GM23338 (cell line): ENCODE results near the gene CUX1. TPM values are rescaled to one million over a fixed set of nuclear protein-coding genes. Genes with fewer than 3 reads are reported as not detected.

ENCODE experiments used
- ATAC-seq: fragments of 200-7000 bp; cut with Tn5 transposase; 3 replicates; pipeline ENCODE4 v1.9.1; 2020
- DNase-seq: peaks from one replicate; pipeline ENCODE4 v3.0.0-alpha.2; 2015; ENCODE audit warnings: low spot score
- H2AFZ ChIP-seq: fragments of 200-600 bp; sonication (generic); 2 replicates; pipeline ENCODE4 v1.8.0; 2016; ENCODE audit warnings: antibody characterized with exemption, mild to moderate bottlenecking, moderate library complexity
- H3F3A ChIP-seq: fragments of 200-600 bp; sonication (generic); replicated peaks from 2 replicates; pipeline ENCODE4 v1.8.0; 2017; ENCODE audit warnings: antibody characterized with exemption, mixed run types, low read depth
- H3K27ac ChIP-seq: fragments of 200-600 bp; sonication (generic); 2 replicates; pipeline ENCODE4 v1.6.1; 2016; ENCODE audit warnings: low read depth
- H3K27me3 ChIP-seq: fragments of 200-600 bp; sonication (generic); 2 replicates; pipeline ENCODE4 v1.8.0; 2016; ENCODE audit warnings: mild to moderate bottlenecking, mixed run types, moderate library complexity; ENCODE audit not compliant: insufficient read depth
- H3K36me3 ChIP-seq: fragments of 200-600 bp; sonication (generic); 2 replicates; pipeline ENCODE4 v1.8.0; 2016; ENCODE audit warnings: mild to moderate bottlenecking; ENCODE audit not compliant: insufficient read depth
- H3K4me1 ChIP-seq: fragments of 200-600 bp; sonication (generic); 2 replicates; pipeline ENCODE4 v1.8.0; 2016; ENCODE audit warnings: mild to moderate bottlenecking, moderate library complexity; ENCODE audit not compliant: insufficient read depth
- H3K4me2 ChIP-seq: fragments of 200-600 bp; sonication (generic); 2 replicates; pipeline ENCODE4 v1.7.1; 2017; ENCODE audit warnings: mixed run types
- H3K4me3 ChIP-seq: fragments of 200-600 bp; sonication (generic); 2 replicates; pipeline ENCODE4 v1.6.1; 2016; ENCODE audit warnings: mixed run types
- H3K79me2 ChIP-seq: fragments of 200-600 bp; sonication (generic); replicated peaks from 2 replicates; pipeline ENCODE4 v1.8.0; 2017; ENCODE audit warnings: mild to moderate bottlenecking; ENCODE audit not compliant: insufficient read depth
- H3K9me2 ChIP-seq: fragments of 200-600 bp; sonication (generic); 2 replicates; pipeline ENCODE4 v1.8.0; 2017; ENCODE audit not compliant: insufficient read depth
- H4K20me1 ChIP-seq: fragments of 200-600 bp; sonication (generic); replicated peaks from 2 replicates; pipeline ENCODE4 v1.8.0; 2017; ENCODE audit warnings: mild to moderate bottlenecking; ENCODE audit not compliant: insufficient read depth
- H3K27ac Mint-ChIP-seq: 2 replicates; pipeline ENCODE4 v1.8.0; 2020; ENCODE audit warnings: inconsistent platforms, mild to moderate bottlenecking, moderate library complexity, mixed read lengths
- H3K27me3 Mint-ChIP-seq: 3 replicates; pipeline ENCODE4 v1.8.0; 2022; ENCODE audit warnings: low read depth, mild to moderate bottlenecking, moderate library complexity, mixed read lengths, inconsistent platforms; ENCODE audit not compliant: insufficient read depth, poor library complexity
- H3K36me3 Mint-ChIP-seq: 3 replicates; pipeline ENCODE4 v1.8.0; 2021; ENCODE audit warnings: low read depth, mild to moderate bottlenecking, inconsistent platforms, moderate library complexity, mixed read lengths
- H3K4me1 Mint-ChIP-seq: 3 replicates; pipeline ENCODE4 v1.8.0; 2020; ENCODE audit warnings: mild to moderate bottlenecking, inconsistent platforms, mixed read lengths
- H3K4me3 Mint-ChIP-seq: 3 replicates; pipeline ENCODE4 v1.8.0; 2021; ENCODE audit warnings: moderate library complexity, mild to moderate bottlenecking, inconsistent platforms, mixed read lengths
- H3K9me3 Mint-ChIP-seq: 3 replicates; pipeline ENCODE4 v1.8.0; 2020; ENCODE audit warnings: moderate library complexity, mild to moderate bottlenecking, inconsistent platforms, mixed read lengths
- CREB1 ChIP-seq: fragments of 250-450 bp; sonication (Bioruptor Pico); IDR thresholded peaks from 2 replicates; pipeline ENCODE4 v1.5.0; 2020; ENCODE audit warnings: low read depth, mild to moderate bottlenecking, moderate library complexity
- CTCF ChIP-seq, 2 experiments: fragments of 200-600 bp in 1 of 2; sonication (generic) in 1 of 2; conservative IDR thresholded peaks; 2 replicates each; pipeline versions ENCODE4 v1.5.1 to v1.6.1; 2016 to 2017; ENCODE audit warnings: antibody characterized with exemption in 2 of 2, low read depth in 2 of 2, mild to moderate bottlenecking in 2 of 2, moderate library complexity in 1 of 2
- ETS1 ChIP-seq: IDR thresholded peaks from 2 replicates; pipeline ENCODE4 v1.6.1; 2016; ENCODE audit warnings: antibody characterized with exemption
- EZH2phosphoT487 ChIP-seq: fragments of 200-600 bp; sonication (generic); IDR thresholded peaks from one replicate; pipeline ENCODE4 v1.8.1; 2018; ENCODE audit warnings: antibody characterized with exemption; ENCODE audit not compliant: unreplicated experiment
- STAT1 ChIP-seq: IDR thresholded peaks from one replicate; pipeline ENCODE4 v1.6.1; 2016; ENCODE audit warnings: antibody characterized with exemption; ENCODE audit not compliant: unreplicated experiment
- ZNF114 ChIP-seq: fragments of 250-450 bp; sonication (Bioruptor Pico); IDR thresholded peaks from 2 replicates; pipeline ENCODE4 v1.5.0; 2020; ENCODE audit warnings: mild to moderate bottlenecking, moderate library complexity
- ZNF331 ChIP-seq: fragments of 250-450 bp; sonication (Bioruptor Pico); IDR thresholded peaks from 2 replicates; pipeline ENCODE4 v1.5.0; 2020; ENCODE audit warnings: low read depth, mild to moderate bottlenecking, moderate library complexity
- ZNF462 ChIP-seq: fragments of 250-450 bp; sonication (Bioruptor Pico); IDR thresholded peaks from 2 replicates; pipeline ENCODE4 v1.5.0; 2020; ENCODE audit warnings: mild to moderate bottlenecking, moderate library complexity
- polyA plus RNA-seq: library from polyadenylated mRNA; unstranded; fragments of >200 nt; fragmentation: Nextera tagmentation; extraction: Ambion mirVana; gene quantifications from 2 replicates; pipeline ENCODE4 v1.2.1, GENCODE V29; 2016
- total RNA-seq: library from RNA; depleted of rRNA; stranded (reverse); fragments of >200 nt; shearing (Covaris generic); gene quantifications from 2 replicates; pipeline ENCODE4 v1.2.3, GENCODE V29; 2014

Gene CUX1
- total and polyA plus RNA-seq, 2 experiments from 2014 or later = 49.9 to 64.0 TPM

- Mint-ChIP-seq H3K36me3 (peaks cover 36% of the 10 kb centered on the region), H3K27me3 (peaks cover 5% of the 10 kb centered on the region), H3K9me3 (no peaks in the 10 kb centered on the region), H3K4me1 (no peaks in the 10 kb centered on the region; the same call in 2 of the 3 replicates), H3K4me3 (no peak overlapping the region), H3K27ac (no peak overlapping the region)
- no peak for ATAC-seq
- Histone ChIP-seq H3K4me2 (no peak overlapping the region), H3K79me2 (no peaks in the 10 kb centered on the region), H2AFZ (no peak overlapping the region), H4K20me1 (no peaks in the 10 kb centered on the region; the same call in 1 of the 2 replicates), H3K4me3 (no peak overlapping the region), H3K27me3 (no peaks in the 10 kb centered on the region), H3K36me3 (no peaks in the 10 kb centered on the region), H3K27ac (no peak overlapping the region), H3K4me1 (no peaks in the 10 kb centered on the region), H3F3A (no peaks in the 10 kb centered on the region), H3K9me2 (no peaks in the 10 kb centered on the region)
- DNase-seq = no peak
- TF ChIP-seq ETS1 = no peak
These were observed 397.1 kb downstream of the CUX1 start for GRCh38 chr7:102214477-102215072.

GRCh38 chr7:102215256-102215655 is 397.8 kb downstream of the CUX1 start:
- H3K27ac Mint-ChIP-seq = no peak overlapping the region
- no peak overlapping the region for H3K4me3 ChIP-seq
- H3K36me3 ChIP-seq = no peaks in the 10 kb centered on the region
- H4K20me1 ChIP-seq = no peaks in the 10 kb centered on the region; the same call in 1 of the 2 replicates
- no peaks in the 10 kb centered on the region for H3K9me2 ChIP-seq
- H3K27me3 ChIP-seq = no peaks in the 10 kb centered on the region
- H3K4me2 ChIP-seq = no peak overlapping the region
- no peaks in the 10 kb centered on the region; the same call in 2 of the 3 replicates for H3K4me1 Mint-ChIP-seq
- H3K4me1 ChIP-seq = no peaks in the 10 kb centered on the region
- no peaks in the 10 kb centered on the region for H3K79me2 ChIP-seq
- H3K27ac ChIP-seq = no peak overlapping the region
- ATAC-seq = no peak
- no peaks in the 10 kb centered on the region for H3K9me3 Mint-ChIP-seq
- peaks cover 9% of the 10 kb centered on the region for H3K27me3 Mint-ChIP-seq
- H3K4me3 Mint-ChIP-seq = no peak overlapping the region
- DNase-seq = no peak
- no peak overlapping the region for H2AFZ ChIP-seq
- H3F3A ChIP-seq = no peaks in the 10 kb centered on the region
- peaks cover 35% of the 10 kb centered on the region for H3K36me3 Mint-ChIP-seq
- TF ChIP-seq CREB1 (CRISPR knock-in tag) (no peak), CTCF (conservative IDR thresholded peaks at IDR 0.05; ENCODE audit: low read depth in 2 of 2) (no peak), ZNF462 (CRISPR knock-in tag) (no peak), ETS1 (no peak), STAT1 (no peak), ZNF114 (CRISPR knock-in tag) (no peak), EZH2phosphoT487 (no peak), ZNF331 (CRISPR knock-in tag) (no peak)
